ENCODE measurements around the gene HIBCH.

Gene HIBCH

DNA sequence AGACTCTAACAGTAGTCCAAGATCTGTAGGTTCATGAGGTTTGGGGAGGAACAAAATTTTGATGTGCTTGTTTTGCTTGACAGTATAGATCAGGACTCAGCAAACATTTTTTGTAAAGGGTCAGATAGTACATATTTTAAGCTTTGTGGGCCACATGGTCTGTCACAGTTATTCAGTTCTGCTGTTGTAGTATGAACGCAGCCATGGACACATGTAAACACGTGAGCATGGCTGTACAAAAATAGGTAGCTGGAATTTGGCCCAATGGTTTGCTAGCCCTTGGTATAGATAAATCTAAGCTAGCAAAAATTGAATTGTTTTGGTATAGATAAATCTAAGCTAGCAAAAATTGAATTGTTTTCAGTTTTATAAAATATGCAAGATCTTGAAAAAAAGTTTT lies 120.5 kb downstream of the HIBCH start:
- no peak for FAIRE-seq
- DNase-seq (ENCODE audit: low spot score), result no peak

DNA sequence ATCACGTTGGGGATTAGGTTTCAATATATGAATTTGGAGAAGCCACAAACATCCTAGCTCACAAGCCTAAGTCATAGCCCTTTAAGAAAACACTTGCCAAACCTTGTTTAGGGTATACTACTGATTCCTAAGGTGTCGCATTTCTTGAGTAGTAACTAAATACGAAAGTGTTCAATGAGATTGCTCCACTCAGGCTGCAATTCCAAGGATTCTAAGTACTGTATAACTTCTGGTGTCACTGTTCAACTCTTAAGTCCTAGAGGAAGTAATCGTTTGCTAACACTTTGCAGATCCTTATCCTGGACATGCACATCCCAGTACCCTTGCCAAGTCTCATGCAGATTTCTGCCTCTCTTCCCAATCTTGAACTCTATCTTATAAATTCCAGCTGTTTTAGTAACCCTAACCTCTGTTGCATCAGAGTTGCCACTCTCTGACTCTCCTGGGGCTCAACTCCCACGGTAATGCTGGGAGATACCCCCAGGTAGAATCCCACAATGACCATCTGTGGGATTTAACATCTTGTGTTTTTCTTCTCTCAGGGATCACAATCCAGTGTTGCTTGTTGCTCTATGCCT lies 122.4 kb downstream of the HIBCH start:
- DNase-seq (ENCODE audit: low spot score), result no peak
- no peak for FAIRE-seq

DNA sequence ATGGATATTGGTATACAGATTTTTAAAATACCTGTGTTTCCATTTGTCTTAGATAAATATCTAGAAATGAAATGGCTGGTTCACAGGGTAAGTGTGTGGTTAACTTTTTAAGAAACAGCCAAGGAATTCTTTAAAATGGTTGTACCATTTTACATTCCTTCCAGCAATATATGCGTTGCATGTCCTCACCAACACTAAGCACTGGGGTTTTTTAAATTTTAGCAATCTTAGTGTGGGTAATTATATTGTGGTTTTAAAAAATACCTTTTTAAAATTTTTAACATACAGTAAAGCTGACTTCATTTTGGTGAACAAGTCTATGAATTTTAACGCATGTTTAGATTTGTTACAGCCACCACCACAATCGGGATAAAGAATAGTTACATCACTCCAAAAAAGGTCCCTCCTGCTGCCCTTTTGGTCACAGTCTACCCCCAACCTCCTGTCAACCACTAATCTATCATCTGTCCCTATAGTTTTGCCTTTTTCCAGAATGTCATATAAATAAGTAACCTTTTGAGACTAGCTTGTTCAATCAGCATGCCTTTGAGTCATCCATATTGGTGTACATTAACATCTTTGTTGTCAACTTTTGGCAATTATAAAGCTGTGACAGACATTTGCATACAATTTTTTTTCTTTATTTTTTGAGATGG lies 129.0 kb downstream of the HIBCH start:
- FAIRE-seq (no peak), DNase-seq (ENCODE audit: low spot score) (no peak)

DNA sequence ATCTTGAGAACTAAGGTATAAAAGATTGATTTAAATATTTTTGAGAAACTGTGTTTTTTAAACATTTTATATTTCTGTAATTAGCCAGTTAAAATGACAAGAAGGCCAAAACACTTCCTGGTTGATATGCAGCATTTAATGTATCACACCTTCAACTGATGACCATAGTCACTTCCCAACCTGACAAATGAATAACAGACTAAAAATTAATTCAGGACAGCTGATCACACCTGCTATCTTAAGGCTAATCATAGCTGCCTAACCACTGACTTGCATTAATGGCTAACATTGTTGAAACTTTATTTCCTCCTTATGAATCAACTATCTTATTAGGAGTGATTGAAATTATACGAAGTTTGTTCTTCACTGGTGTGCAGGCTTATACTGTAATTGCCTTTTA lies 131.3 kb downstream of the HIBCH start:
- DNase-seq (ENCODE audit: low spot score) (no peak), FAIRE-seq (no peak)

DNA sequence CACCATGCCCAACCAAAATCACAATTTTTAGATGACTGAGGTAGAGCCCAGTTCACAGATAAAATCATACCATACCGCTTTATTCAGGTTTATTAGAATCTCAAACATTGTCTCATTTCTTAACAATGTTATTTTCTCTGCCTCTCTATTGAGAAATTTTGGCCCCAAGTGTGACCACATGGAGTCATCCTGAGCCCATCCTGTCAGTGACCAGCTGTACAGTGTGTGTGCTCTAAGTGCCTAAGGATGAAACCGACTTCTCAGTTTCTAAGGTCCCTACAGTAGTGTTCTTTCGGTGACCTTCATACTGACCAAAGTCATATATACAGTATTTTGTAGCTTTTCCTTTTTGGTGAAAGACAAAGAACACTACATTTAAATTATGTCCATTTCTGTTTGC lies 133.4 kb downstream of the HIBCH start:
- DNase-seq (ENCODE audit: low spot score), result no peak

DNA sequence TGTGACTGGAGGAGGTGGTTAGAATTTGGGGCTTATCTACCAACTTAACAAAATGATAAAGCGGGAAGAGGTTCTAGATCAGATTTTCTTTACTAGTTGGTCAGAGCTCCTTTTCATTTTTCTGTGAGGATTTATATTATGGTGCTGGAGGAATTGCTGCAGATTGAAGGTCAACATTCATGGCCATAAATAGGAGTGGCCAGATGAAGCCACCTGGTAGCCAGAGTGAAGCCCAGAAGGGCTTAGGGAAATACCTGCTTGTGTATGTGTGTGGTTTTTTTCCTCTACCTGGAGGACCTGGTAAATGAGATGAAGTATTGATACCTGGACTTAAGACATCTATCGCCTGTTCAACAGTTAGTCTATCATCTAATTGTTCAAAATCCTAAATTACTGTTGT lies 134.2 kb downstream of the HIBCH start:
- DNase-seq (ENCODE audit: low spot score), result no peak
- no peak for FAIRE-seq

More for the DNA sequence above, 133.4 kb downstream of the HIBCH start:
- FAIRE-seq, result no peak

DNA sequence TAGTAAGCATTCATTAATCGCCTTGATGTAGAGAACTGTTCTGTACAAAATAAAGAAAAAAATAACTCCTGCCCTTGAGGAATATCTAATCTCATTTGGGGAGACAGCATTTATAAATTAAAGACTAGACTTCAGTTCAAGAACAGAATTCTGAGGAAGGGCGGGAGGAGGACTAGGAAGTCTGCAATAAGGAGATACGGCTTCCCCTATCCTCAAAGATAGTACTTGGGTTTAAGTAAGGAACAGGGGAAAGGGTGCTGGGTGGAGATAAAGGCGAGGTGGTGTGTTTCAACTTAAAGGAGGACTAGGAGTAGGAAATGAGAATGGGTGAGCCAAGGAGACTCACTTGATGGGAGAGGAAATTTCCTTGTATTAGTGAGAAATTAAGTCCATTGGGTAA lies 135.2 kb downstream of the HIBCH start:
- no peak for FAIRE-seq
- DNase-seq (ENCODE audit: low spot score), result no peak

DNA sequence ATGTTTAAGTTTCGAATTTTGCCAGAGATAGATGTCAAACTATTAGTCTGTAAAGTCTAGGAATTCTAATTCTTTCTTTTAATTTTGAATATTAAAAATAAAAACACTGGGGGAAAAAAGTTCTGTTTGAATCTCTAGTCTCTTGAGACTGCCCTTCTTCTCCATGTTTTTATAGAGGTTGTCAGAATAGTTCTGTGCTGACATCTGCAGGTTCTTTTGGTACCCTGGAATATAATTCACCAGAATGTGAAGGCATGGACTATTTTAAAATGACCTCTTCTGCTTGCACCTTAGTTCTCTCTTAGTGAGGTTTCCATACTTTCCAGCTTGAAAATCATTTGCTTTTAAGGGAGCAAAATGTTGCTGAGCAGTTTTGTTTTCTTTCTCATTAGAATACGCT lies 136.1 kb downstream of the HIBCH start:
- no peak for FAIRE-seq
- no peak for DNase-seq (ENCODE audit: low spot score)

DNA sequence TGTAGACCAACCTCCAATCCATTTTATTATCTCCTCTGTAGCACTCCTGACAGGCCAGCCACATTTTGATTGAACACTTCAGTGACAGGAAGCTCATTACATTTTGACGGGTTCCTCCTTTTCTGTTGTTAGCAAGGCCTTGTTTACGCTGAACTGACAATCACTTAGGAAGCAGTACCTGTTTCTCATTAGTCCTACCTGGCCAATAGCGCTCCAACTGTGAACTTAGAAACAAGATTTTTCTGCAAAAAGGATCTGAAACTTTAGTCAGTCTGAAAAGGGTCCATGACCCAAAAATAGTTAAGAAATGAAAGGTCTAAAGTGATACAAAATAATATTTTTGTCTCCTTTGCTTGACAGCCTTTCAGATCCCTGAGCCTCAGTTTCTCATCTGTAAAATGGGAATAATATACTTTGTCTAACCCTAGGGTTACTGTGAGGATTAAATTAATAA lies 137.5 kb downstream of the HIBCH start:
- no peak for DNase-seq (ENCODE audit: low spot score)
- FAIRE-seq, result no peak

DNA sequence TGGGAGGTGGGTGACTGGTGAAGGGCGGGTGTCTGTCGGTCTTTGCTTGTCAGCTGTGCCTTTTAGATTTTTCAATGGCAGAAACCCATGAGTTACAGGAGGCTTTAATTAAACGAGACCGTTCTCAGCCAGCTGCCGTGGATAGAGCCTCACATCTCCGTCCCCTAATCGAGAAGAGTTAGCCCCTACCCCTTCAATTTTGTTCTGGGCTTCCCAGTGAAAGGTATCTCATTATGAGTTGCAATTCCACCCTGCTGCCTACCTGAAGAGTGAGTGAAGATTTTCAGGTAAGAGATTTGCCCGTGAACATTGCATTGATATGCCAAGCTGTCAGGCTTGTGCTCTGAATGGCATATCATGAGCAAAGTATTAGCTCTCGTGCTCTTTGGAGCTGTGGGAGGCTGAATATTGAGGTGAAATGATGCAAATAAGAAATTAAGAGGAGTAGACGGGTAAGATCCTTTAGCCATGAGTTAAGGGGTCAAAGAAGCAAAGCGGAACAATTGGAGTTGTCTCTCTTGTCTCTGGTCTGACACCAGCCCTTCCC lies 138.4 kb downstream of the HIBCH start:
- FAIRE-seq (no peak), DNase-seq (ENCODE audit: low spot score) (no peak)

DNA sequence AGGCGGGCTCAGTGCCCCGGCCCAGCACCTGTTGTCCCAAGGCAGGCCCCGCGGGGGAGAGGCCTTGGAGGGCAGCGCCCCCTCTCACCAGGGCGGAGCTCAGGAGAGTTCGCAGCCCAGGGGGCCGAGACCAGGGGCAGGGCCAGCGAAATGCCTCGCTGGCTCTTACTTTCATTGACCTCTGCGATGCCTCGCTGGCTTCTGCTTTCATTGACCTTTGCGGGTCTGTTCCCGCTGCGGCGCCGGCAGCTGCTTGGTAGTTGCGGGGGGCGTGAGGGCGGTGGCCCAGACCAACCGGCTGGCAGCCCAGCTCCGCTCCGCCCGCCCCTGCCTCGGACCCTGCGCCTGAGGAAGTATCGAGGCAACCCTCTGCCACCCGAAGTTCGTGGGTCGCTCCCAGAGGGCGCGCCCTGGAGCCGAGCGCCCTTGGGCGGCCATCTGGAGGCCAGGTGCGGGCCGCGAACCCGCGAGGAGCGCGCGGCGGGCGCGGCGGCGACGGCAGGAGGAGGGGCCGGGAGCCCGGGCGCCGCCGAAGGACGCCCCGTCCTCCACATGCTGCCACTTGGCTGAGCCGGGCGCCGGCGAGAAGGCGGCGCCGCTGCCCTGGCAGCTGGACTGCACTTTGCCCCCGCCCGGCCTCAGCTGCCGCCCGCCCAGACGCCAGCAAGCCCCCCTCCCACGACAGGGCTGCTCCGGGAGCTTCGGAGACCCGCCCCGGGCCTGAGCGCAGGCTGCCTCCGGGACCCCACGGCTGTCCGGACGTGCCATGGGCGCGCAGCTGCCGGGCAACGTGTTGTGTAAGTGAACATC lies 139.1 kb downstream of the HIBCH start:
- no peak for DNase-seq (ENCODE audit: low spot score)
- FAIRE-seq, result no peak

DNA sequence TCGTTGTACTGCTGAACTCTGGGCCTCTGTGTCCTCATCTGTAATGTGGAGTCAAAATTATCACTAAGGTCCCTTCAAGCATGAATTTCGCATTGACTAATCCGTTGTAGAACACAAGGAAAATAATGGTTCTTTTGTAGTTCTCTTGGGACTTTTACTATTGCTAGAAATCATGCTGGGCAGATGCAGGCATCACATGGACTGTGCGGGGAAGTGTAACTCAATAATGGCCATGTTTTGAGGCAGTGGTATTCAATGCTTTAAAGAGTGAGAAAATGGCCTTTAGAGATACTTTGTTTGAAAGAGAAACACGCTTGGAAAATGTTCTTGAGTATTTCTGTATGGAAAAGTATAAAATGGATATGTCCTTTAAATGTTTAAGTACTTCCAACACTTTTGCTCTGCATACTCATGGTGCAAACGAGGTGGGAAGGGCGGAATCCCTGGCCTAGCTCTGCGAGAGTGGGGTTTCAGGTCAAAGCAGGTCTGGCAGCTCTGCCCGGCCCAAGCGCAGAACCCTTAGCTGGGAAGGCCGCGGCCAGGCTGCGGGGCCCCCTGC lies 139.8 kb downstream of the HIBCH start:
- FAIRE-seq (no peak), DNase-seq (ENCODE audit: low spot score) (no peak)

DNA sequence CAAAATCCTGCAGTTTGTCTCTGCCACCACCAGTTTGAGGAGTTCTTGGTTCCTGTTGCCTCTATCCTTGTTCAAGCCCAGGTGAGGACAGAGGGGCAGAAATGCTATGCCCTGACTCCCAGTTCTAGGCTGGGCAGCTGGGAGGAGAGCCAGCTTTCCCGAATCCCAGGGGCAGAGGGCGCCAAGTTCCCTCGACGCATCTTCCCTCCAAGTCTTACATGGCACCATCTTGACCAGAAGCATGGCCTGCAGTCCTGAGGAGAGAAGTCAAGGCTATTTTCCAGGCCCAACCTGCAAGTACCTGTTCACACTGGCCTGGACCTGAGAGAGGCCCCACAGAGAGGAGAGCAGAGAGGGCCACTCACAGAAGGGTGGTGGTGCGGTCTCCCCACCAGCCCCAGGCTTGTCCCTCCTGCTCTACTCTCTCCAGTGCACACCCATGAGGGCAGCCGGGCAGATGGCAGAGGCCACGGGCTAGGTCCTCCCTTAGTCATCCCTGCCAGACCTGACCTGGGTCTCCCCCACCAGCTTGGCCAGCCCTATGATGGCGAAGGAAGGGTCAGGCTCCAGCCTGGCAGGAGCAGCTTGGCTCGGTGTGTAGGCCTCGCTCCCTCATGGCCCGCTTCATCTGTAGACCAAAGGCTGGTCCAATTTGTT lies 141.4 kb downstream of the HIBCH start:
- no peak for DNase-seq (ENCODE audit: low spot score)
- FAIRE-seq, result no peak

DNA sequence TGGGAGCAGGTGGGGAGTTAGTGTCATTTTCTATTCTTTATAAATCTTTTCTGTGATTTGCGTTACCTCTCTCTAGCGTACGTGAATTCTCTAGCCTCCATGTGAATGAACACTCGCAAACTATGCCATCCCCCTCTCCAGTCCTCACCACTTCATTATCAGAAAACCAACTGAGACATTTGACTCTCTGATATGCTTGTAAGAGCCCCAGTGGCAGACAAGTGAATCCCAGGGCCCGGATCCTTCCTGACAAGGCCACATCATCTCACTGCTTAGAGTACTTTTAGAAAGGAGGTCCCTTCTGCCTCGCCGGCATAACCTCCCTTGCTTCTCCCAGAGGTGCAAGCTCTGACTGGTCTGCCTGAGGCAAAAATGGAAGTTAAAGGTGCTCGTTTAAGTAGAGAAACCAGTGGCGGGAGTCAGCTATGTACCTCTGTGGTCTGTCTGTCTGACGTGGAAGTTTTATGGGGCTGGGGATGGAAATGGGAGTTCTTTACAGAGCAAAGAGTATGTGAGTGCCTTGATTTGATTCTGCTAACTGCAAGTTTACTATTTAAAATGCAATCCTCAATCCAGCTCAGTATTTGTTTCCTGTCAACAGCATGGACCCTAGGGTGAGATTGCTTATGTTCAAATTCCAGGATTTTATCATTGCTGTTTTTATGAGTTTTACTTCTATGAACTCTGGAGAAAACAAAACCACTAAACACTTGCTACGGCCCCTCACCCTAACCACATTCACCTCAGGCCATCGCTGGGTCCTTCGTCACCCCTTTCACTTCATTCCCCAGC lies 142.2 kb downstream of the HIBCH start:
- no peak for FAIRE-seq

DNA sequence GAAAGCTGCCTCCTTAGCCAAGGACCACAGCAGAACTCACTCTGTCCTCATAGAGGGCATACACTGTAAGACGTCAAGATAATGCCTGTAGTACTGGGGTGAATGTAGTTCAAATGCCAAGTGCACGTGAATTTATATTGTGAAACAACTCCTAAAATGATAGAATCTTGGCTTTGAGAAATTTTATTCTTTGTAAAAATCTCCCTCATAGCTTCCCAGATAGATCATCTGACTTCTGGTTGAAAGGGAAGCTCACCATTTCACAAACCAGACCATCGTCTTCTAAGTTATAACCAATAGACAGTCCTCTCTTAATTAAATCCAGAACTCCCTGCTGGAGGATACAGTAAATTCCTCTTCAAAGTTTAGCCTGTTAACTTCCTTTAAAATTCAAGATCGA lies 146.2 kb downstream of the HIBCH start:
- FAIRE-seq (no peak), DNase-seq (ENCODE audit: low spot score) (no peak)

More for the DNA sequence above, 142.2 kb downstream of the HIBCH start:
- no peak for DNase-seq (ENCODE audit: low spot score)

DNA sequence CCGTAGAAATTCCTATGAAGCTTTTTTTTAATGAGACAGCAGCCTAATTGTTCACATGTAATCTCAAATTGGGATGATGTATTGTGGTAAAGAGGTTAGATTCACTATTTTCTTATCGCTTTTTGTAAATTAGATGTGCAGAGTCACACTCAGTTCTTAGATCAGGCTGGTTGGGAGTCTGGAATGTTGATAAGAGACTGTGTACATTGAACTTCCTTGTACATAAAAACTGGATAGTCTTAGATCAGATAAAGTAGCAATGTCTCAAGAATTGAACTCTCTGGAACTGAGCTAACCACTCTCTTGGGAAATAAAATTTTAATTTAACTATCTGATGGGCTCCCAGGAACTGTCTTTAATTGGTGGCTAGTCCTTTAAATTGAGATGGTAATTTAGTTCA lies 149.0 kb downstream of the HIBCH start:
- DNase-seq (ENCODE audit: low spot score), result no peak
- no peak for FAIRE-seq

DNA sequence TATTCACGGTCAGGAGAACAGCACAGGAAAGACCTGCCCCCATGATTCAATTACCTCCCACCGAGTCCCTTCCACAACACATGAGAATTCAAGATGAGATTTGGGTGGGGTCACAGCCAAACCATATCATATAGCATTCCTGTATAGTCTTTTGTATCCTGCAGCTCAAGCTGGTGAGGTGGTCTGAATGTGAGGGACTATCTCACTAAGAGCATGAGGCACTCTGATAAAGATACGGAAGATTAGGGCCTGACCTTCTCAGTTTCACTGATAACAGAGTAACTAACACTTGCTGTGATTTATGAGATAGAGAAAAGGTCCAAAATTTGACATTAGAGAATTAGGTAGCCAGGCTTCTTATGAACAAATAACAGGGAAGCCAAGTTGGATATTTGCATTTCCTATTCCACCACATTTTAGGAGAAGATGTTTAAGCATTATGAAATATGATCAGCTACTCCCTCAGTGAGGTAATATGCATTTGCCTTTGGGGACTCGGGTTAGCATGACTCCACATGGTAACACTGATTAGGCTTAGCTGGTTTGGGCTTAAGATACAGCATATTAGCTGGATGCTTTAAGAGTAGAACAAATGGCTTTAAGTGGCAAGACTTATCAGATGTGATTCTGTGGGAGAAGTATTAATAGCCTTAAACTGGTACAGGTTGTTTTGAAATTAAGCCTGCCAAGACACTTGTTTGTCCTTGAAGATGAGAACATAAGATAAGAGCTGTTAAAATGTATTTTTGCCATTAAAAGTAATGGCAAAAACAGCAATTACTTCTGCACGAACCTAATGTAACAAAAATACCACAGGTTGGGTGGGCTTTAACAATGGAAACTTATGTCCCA lies 150.2 kb downstream of the HIBCH start:
- no peak for DNase-seq (ENCODE audit: low spot score)
- no peak for FAIRE-seq

DNA sequence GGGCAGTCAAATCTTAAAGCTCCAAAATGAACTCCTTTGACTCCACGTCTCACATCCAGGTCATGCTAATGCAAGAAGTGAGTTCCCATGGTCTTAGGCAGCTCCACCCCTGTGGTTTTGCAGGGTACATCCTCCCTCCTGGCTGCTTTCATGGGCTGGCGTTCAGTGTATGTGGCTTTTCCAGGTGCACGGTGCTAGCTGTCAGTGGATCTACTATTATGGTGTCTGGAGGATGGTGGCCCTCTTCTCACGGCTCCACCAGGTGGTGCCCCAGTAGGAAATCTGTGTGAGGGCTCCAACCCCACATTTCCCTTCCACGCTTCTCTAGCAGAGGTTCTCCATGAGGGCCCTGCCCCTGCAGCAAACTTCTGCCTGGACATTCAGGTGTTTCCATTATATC lies 151.9 kb downstream of the HIBCH start:
- FAIRE-seq (no peak), DNase-seq (ENCODE audit: low spot score) (no peak)

DNA sequence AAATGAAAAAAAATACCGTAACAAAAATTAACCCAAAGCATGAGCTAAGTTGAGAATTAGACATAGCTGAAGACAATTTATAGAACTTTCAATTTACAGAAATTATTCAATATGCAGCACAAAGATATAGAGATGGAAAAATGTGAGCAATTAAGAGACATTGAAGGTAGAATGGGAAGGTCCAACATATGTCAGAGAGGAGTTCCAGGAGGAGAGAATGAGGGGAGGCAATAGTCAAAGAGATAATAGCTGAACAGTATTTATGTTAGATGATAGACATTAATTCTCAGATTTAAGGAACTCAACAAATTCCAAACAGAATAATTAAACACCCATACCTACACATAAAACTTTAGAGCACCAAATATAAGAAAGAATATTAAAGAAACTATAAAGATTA lies 154.1 kb downstream of the HIBCH start:
- FAIRE-seq (no peak), DNase-seq (ENCODE audit: low spot score) (no peak)

DNA sequence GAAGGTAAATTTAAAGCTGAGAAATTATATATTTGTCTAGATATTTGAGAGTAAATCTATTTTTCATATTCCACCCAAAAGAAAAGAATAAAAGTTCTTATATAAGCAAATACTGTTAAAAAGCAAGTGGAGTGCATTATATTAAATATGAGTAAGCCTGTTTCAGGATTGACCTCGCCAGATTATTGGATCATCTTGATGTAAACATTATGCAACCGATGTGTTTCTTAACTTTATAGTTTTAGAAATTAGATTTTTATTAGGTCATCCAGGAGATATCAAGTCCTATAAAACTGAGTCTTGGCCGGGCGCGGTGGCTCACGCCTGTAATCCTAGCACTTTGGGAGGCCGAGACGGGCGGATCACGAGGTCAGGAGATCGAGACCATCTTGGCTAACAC lies 156.8 kb downstream of the HIBCH start:
- FAIRE-seq, result no peak

More for the DNA sequence above, 156.8 kb downstream of the HIBCH start:
- DNase-seq (ENCODE audit: low spot score), result no peak
